NCI-H524 treated with DMSO at 0.1 percent for 48 hours (cell line): ENCODE results near the gene CAMK2B.
"Not testable (repeated sequence)": the region's sequence is repeated elsewhere in the genome, so short reads cannot be mapped to it uniquely, and the experiment has no call there.

Experiments
- DNase-seq: peaks from one replicate; lab custom pipeline; 2025; lab: John Stamatoyannopoulos, UW

The CAMK2B gene

DNA sequence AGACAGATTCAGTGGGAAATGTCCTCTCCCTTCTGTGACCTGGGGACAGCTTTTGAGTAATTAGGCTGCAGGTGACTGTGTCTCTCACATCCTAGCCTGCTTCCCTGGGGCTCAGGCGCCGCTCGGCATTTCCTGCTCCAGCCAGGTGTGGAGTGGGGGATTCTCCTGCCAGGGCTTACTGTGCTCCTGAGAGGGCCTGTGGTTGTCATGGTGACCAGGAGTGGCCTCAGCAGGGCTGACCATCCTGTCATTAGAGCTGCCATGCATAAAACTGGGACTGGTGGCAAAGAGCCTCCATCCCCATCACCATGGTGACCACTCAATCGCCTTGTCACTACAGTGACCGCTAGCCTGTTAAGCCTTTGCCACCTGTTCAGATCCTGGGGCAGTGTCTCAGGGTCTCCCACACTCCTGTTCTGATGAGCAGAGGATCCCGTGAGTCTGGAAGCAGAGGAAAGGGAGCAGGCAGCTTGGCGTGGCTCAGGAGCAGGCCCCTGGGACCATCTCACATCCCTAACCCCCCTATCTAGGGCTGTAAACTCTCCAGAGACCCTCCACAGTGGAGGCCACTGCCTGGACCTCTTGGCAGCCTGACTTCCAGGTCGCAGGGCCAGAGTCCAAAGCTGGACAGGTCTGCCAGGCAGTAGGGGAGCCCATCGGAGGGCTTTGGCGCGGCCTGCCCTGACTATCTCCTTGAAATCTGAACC lies 136.0 kb downstream of the CAMK2B start, which contains the start of gene GCK:
GCK (minus strand) TSS at position 154 of the 707 bp plus-strand sequence. CDS start 486 bp downstream, outside the sequence.
- peak; percentile 49 for DNase-seq

DNA sequence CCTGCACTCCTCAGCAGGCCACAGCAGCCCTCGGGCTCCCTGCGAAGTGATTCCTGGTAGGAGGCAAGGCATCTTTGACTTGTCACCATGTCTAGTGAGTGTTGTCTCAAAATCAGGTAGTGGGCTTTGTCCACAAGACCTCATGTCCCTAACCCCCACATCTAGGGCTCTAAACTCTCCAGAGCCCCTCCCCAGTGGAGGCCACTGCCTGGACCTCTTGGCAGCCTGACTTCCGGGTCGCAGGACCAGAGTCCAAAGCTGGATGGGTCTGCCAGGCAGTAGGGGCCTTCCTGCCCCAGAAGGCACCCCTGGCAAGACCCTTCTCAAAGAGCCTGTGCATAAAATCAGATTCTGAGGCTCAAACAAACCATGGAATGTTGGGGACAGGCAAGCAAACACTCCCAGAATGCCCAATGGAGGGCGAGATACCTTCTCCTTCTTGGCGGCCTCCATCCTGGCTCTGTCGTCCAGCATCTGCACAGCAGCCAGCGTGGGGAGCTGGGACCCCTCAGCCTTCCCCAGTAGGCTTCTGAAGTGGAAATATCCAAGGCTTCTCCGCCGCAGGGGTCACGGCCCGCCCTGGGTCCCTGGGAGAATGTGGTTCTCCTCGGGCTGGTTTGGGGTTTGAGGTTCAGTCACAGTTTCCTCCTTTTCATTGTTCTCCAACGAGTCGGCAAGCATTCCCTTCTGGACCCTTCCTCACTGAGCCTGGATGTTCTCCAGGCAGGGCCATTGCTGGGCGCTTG lies 136.7 kb downstream of the CAMK2B start:
- DNase-seq: no peak

DNA sequence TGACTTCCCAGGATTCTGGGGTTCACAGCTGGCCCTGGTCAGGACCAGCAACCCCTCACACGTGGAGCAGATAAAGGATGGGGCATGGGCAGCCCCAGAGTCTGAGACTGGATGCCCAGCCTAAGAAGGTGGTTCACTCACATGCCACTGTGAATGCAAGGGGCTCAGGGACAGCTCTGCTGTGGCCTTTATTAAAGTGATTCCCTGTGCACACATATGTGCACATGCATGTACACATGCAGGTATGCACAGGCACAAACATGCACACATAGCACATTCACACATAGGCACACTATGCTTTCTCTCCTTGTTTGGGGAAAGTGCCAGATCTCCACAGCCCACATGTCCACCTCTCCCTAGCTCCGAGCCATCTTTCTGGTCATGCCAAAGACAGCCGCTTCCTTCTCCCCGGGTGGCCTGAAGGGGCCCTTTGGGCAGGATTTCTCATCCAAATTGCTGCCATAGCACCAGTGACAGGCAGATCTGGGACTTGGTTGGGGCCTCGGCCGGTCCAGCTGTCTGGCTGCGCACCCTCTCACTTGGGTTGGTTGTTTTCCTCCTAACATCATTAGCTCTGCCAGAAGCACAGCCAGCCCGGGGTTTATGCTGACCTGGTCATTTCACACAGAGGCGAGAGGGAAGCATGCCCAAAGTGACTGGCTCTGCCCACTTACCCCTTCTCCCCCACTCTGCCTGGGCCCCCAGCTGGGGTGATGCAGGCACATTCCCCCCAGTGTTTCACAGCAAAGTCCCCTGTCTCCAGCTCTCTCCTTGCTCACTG lies 137.6 kb downstream of the CAMK2B start:
- DNase-seq: no peak

DNA sequence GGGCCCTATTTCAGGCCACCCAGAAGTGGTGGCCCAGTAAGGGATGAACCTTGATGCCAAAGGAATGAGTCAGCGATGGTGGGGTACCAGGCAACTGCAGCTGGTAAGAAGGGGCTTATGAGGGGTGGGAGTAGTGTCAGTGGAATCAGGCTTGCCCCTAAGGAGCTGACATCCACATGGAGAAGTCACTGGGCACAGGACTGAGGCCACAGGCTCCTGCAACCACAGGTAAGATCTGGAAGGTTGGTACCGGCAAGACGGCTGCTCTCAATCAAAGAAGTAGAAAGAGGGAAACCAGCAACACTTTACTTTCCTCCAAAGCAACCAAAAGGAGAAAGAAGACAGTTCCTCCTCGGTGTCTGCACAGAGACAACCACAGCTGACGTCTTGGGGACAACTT lies 138.7 kb downstream of the CAMK2B start:
- no peak for DNase-seq

DNA sequence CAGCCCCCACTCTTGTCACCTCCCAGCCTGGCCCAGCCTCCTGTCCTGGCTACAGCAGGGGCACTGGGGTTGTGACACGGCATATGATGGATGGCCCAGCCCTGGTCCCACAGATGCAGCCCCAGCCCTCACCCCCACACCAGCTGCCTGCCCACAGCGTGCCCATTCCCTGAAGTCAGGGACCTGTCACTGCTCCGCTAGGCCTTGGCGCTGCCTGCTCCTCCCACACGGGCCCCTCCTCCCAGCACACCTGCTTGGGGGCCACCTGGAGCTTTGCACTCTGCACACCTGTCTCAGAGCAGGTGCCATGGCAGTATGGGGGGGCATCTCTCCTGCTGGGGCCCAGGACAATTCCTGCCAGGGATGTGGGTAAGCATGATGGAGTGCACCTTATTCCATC lies 139.7 kb downstream of the CAMK2B start:
- no peak for DNase-seq

DNA sequence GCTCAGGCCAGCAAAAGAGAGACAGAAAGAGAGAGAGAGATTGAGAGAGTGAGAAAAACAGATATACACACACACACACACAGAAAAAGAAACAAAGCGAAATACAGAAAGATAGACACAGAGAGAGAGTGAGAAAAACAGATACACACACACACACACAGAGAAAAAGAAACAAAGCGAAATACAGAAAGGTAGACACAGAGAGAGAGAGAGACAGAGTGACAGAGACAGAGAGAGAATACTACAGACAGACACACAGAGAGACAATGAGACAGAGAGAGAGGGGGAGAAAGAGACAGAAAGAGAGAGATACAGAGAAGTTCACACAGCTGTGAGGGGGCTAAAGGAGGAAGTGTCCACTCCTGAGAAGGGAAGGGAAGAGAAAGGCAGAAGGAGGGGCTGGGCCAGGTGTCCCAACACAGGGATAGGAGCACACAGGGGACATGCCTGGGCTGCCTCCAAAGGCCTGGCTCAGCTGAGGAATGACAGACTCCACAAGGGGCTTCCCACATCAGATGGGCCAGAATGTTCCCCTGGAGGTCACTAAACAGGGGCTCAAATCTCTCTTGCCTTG lies 140.4 kb downstream of the CAMK2B start:
- no peak for DNase-seq

DNA sequence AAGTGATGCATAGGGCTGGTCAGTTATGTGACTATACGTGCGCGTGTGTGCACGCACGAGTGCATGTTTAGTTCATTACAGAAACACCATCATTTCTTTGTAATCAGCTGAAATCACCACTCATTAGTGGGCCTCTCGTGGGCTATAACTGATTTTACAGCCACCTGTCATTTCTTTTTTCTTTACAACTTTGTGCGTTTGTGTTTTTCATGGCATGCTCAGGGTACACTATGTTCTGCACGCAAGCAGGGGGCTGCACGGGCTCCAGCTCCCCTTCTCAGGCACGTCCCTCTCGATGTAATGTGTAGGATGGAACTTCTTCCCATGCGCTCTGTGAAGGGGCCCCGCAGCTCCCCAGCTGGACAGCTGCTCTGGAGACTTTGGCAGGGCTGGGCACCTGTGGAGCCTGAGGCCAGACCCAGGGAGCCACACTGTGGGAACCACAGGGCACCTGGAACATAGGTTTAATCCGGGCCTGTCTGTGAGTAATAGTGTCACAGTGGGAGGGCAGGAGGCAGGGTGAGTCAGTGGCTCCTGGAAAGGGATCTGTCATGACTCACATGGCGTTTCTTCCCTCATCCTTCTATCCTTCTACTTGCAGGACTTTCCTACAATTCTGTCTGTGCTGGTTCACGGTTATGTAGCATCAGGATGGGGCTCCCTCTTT lies 141.1 kb downstream of the CAMK2B start:
- DNase-seq: no peak

DNA sequence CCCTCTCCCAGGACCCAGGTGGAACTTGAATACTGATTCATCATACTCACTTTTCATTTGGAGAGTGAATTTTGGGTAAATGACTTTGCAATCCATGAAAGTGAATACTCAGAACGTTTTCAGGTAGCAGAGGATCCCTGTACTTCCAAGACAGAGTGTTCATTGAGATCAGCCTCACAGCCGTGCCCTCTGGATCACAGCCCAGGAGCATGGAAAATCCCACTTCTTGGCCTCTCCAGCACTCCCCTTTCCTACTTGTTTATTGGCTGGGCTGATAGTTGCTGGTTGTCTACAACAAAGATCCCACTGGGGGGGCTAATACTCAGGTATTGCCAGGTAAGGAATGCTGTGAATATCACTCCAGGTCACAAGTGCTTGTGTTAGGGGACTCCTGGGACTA lies 142.0 kb downstream of the CAMK2B start:
- no peak for DNase-seq

DNA sequence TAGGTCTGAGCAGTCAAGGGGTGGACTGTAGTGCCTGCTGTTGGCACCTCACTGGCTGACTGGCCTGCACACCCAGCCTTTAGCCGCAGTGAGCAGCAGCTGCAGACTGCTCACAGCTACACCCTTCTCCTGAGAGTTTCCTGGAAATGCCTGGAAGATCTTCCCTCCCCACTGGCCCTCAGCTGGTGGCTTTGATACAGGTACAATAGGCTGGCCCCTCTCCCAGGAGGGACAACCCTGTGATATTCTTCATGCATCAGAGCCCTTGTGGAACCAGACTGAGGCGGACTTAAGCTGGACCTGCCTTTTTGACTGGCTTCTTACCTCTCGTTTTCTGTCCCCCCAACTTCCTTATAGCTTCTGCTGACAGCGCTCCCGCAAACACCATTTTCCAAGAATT lies 142.6 kb downstream of the CAMK2B start:
- no peak for DNase-seq

DNA sequence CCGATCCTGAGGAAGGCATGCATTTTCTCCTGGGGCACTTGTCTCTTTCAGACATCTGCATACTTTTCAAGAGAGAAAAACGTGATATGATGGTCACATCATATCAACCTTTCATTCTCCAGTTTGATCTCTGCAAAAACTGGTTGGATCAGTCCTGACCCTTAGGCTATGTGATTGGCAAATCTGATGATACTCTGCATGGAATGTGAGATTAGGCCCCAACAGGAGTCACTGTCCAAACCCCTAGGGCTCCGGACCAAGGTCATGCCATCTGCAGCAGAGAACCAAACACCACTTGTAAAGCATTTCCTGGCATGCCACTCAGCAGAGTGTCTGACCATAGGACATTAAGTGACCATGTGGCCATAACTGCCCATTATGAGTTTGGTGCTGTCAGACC lies 144.8 kb downstream of the CAMK2B start:
- no peak for DNase-seq

DNA sequence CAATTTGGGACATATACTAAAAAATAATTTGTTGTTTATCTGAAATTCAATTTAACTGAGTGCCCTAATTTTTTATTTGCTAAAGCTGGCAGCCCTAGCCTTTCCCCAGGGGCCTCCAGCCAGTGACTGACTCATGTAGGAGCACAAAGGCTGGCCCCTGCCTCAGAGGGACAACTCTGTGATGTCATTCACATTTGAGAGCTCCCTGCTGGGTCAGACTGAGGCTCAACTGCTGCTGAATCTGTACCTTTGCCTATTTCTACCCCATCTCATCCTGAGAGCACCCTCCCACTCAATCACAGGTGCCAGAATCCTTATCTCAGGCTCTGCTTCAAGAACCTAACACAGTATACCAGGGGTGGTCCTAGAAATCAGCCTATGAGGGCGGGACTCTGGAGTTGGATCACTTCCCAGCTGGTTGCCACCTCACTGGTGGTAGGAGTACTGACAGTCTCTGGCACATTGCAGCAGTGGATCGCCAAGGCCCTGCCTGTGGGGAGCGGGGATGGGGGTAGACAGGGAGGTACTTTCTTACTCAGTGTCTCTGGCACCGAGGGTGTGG lies 147.7 kb downstream of the CAMK2B start:
- DNase-seq: no peak

DNA sequence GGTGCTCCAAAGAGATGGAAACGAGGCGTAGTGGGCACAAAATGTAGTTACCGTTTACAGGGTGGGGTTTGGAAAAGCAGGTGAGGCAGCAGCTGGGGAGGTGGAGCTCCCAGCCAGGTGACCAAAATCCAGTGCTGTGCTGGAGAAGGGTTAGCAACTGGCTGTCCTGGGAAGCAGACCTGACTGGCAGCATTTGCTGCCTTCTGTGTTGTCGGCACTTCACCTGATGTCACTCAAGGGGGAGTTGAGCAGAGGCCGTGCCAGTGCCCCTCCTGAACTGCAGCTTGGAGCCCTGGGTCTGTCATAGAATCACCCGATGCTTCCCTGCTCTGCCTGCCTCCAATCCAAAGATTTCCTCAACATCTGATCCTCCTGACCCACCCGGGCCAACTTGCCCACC lies 148.9 kb downstream of the CAMK2B start:
- no peak for DNase-seq

DNA sequence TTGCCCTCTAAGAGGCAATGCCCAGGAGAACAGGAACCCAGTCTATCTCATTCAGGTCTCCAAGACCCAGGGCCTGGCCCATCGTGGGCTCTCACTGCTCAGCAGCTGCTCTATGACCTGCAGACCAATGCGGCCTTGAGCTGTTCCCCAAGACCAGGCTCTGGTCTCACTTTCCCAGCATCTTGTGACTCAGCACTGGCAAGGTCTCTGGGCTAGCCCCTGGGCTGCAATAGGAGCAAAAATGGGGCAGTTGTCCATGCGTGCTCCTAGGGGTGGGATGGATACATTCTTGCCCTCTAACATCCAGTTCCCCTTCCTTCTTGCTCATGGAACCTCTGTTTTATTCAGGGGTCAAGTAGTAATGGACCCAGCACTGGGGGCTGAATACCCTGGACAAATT lies 149.7 kb downstream of the CAMK2B start:
- no peak for DNase-seq

DNA sequence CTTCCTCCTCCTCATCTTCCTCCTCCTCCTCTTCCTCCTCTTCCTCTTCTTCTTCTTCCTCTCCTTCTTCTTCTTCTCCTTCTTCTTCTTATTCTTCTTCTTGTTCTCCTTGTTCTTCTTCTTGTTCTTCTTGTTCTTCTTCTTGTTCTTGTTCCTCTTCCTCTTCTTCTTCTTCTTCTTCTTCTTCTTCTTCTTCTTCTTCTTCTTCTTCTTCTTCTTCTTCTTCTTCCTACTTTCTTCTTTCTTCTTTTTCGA lies 150.8 kb downstream of the CAMK2B start:
- DNase-seq: not testable (repeated sequence)

DNA sequence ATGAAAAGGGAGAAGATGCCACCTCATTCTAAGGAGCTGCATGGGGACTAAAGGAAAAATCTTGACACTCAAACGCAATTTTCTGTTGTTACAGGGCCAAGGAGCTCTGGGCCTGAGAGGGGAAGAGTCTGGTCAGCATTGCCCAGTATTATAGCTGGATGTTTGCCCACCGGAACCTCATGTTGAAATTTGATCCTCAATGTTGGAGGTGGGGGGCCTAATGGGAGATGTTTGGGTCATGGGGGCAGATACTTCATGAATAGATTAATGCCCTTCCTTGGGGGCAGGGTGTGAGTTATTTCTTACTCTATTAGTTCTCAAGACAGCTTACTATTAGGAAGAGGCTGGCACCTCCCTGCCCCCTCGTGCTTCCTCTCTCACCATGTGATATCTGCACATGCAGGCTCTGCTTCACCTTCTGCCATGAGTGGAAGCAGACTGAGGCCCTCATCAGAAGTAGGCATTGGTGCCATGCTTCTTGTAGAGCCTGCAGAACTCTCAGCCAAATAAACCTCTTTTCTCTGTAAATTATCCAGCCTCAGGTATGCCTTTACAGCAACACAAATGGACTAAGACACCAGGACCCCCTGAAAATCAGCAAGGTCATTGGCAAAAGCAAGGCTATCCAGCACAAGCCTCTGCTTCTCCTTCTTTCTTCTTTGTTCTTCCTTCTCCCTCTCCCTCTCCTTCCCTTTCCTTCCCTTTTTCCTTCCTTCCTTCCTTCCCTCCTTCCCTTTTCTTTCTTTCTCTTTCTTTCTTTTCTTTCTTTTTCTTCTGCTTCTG lies 151.3 kb downstream of the CAMK2B start:
- no peak for DNase-seq

DNA sequence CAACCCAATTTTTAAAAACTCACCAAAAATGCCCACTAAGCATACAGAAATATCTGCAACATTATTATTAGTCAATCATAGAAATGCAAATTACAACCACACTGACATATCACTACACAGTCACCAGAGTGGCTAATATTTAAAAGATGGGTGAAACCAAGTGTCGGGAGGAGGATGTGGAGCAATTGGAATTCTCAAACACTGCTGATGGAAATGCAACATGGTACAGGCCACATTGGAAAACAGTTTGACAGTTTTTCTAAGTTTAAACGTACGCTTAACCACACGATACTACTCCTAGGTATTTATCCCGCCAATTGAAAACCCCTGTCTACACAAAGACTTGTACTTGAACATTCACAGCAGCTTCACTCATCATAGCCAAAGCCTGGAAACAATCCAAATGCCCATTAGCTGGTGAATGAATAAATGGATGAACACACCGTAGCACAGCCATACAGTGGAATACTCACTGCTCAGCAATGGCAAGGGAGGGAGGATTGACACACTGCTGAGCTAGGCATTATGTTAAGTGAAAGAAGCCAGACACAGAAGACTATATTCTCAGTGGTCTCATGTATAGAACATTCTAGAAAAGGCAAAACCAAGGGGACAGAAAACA lies 152.5 kb downstream of the CAMK2B start:
- DNase-seq: no peak

DNA sequence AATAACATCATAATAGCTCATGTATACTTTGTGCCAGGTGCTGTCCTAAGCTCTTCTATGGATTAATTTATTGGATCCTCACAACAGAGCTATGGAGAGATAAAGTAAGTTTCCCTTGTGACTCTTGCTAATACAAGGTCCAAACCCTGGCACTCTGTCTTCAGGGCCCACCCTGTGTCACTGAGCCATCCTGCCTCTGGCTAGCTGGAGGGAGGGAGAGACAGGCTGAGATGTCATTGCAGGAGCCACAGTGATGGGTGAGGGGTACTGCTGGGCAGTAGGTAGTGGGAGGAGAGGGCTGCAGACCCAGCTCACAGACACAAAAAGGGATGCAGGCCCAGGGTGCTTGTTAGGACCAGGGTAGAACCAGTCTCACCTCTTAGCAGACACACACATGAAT lies 153.0 kb downstream of the CAMK2B start:
- no peak for DNase-seq

DNA sequence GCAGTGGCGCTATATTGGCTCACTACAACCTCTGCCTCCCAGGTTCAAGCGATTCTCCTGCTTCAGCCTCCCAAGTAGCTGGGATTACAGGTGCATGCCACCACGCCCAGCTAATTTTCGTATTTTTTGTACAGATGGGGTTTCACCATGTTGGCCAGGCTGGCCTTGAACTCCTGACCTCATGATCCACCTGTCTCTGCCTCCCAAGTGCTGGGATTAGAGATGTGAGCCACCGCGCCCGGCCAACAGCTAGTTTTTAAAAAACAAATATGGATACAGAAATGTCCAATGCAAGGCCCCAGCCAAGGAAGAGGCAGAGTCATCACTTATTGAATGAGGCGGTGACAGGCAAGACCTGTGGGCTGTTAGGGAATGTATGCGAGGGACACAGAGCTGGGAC lies 153.5 kb downstream of the CAMK2B start:
- not testable (repeated sequence) for DNase-seq

DNA sequence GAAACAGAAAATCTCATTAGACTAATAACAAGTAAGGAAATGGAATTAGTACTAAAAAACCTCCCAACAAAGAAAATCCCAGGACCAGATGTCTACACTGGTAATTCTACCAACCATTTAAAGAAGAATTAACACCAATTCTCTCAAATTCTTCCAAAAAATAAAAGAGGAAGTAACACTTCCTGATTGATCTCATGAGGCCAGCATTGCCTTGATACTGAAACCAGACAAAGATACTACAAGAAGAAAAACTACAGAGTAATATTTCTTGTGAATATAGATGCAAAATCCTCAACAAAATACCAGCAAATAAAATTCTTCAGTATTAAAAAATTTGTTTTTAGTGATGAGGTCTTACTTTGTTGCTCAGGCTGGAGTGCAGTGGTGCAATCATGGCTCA lies 157.5 kb downstream of the CAMK2B start:
- no peak for DNase-seq
